ENCODE results near the gene FGF10.

FGF10 gene

GRCh38 chr5:44260793-44261192 is 128.4 kb downstream of the FGF10 start:
- in situ Hi-C loops (cut with HindIII; ENCODE audit: low sequenced_read_pairs), result no loop called here

DNA sequence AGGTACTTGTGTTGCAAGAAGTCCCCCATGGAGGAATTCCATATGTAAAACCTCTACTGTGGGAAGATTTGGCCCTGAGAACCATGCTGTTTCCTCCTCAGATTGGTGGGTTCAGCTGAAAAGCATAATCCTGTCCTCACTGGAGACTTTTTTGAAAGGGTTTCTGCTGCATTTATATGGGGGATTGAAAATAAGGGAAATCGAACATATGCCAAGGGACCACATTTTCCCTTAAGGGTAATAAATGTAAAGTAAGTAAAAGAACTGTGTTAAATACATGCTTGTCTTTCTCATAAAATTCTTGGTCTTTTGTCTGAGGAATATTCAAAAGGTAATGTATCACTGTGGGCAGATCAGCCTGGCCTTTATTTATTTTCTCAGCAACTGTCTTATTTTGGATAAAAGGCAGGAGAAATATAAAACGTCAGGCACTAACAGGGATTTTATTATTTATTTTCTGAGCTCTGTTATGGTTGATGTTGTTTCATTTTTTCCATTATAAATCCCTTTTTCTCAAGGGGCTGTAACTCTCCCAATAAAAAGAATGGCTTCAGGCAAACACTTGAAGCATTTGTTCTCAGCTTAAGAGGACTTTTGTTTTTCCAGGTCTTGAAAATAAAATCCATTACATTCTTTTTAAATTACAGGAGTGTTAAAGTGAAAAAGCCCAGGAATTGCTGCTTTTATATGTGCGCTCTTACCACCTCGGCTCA is 131.4 kb downstream of the FGF10 start:
- in situ Hi-C loops (cut with HindIII; ENCODE audit: low sequenced_read_pairs), result no loop called here

DNA sequence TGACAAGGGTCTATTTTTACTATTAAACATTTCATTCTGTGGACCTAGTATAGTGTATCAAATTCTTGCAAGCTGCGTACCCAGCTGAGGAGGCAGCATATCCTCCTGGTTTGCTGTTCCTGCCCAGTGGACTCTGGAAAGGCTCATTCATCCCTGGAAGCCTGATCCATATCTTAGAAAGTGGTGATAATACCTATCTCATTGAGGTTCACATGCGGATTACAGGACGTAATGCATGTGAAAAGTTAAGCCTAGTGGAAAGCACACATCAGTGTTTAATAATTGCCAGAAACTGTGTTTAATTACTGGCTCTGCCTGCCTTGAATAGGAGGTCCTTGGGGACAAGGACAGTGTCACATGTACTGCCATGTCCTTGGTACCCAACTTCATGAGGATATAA is 132.0 kb downstream of the FGF10 start:
- in situ Hi-C loops (cut with HindIII; ENCODE audit: low sequenced_read_pairs), result no loop called here

Data from endothelial cell of hepatic sinusoid (primary cell).